HepG2 (cell line): ENCODE results near the gene KLHL3. TPM values are rescaled to one million over a fixed set of nuclear protein-coding genes. Genes with fewer than 3 reads are reported as not detected.

Experiments used
- ATAC-seq: fragments of 200-7000 bp; cut with Tn5 transposase; 3 replicates; pipeline ENCODE4 v1.9.1; 2020; ENCODE audit warnings: mild to moderate bottlenecking, moderate library complexity
- BruUV-seq: library from RNA; stranded (reverse); fragments of 400-500 nt; replicated peaks from 2 replicates; lab custom pipeline; 2021; lab: Mats Ljungman, UMichigan
- CTCF ChIA-PET: fragments of 300-600 bp; formaldehyde crosslinking; extraction: SDS; loops from one replicate; lab custom pipeline; 2021; ENCODE audit warnings: low total read pairs, inconsistent platforms, low intra/inter-chr PET ratio; lab: Yijun Ruan, JAX
- POLR2A ChIA-PET: fragments of 350-600 bp; sonication (Branson Sonifier 250); formaldehyde crosslinking; loops from one replicate; lab custom pipeline; 2020; ENCODE audit warnings: antibody characterized with exemption, inconsistent platforms; lab: Yijun Ruan, JAX
- DNase-seq: peaks from one replicate; pipeline ENCODE4 v3.0.0-alpha.2; 2015; ENCODE audit warnings: low spot score
- FAIRE-seq: peaks from 3 replicates; lab custom pipeline; 2011; peaks lifted over from hg19 to GRCh38; lab: Jason Lieb, UNC
- H2AFZ ChIP-seq: one replicate; pipeline ENCODE4 v1.6.1; 2011; ENCODE audit warnings: low read length, inconsistent platforms
- H3K27ac ChIP-seq: fragments of 300-600 bp; 3 replicates; pipeline ENCODE4 v1.8.0; 2011; ENCODE audit warnings: mixed run types, mild to moderate bottlenecking, mixed read lengths, low read length, inconsistent platforms; ENCODE audit not compliant: insufficient read depth; ENCODE audit errors: extremely low read length
- H3K27me3 ChIP-seq, 2 experiments: fragments of 200-600 bp in 1 of 2; 2 replicates in 1 of 2; 3 replicates in 1 of 2; pipeline versions ENCODE4 v1.6.0 to v1.8.0; 2011; ENCODE audit warnings: low read length in 2 of 2, mild to moderate bottlenecking in 2 of 2, moderate library complexity in 2 of 2, inconsistent platforms in 1 of 2; ENCODE audit not compliant: insufficient read depth in 2 of 2, control insufficient read depth in 1 of 2
- H3K36me3 ChIP-seq, 2 experiments: fragments of 200-600 bp in 1 of 2; replicated peaks in 1 of 2; 2 replicates in 1 of 2; 3 replicates in 1 of 2; pipeline versions ENCODE4 v1.5.1 to v1.8.0; 2011; ENCODE audit warnings: low read length in 2 of 2, inconsistent platforms in 1 of 2; ENCODE audit not compliant: insufficient read depth in 2 of 2, control insufficient read depth in 1 of 2
- H3K4me1 ChIP-seq: 2 replicates; pipeline ENCODE4 v1.5.1; 2012; ENCODE audit warnings: low read length, inconsistent platforms; ENCODE audit not compliant: insufficient read depth
- H3K4me2 ChIP-seq: 2 replicates; pipeline ENCODE4 v1.6.0; 2011; ENCODE audit warnings: low read depth, low read length, inconsistent platforms
- H3K4me3 ChIP-seq, 3 experiments: fragments of 200-600 bp in 1 of 3; sonication (generic), shearing (Covaris generic) in 1 of 3; replicated peaks in 1 of 3; 2 replicates each; pipeline ENCODE4 v1.5.1; 2011 to 2016; ENCODE audit warnings: low read length in 3 of 3, inconsistent platforms in 2 of 3, low read depth in 2 of 3, mild to moderate bottlenecking in 2 of 3, control low read depth in 1 of 3, mixed read lengths in 1 of 3; ENCODE audit not compliant: insufficient read depth in 1 of 3
- H3K79me2 ChIP-seq: one replicate; pipeline ENCODE4 v1.6.1; 2011; ENCODE audit warnings: low read length, inconsistent platforms; ENCODE audit not compliant: insufficient read depth
- H3K9ac ChIP-seq: 2 replicates; pipeline ENCODE4 v1.6.0; 2011; ENCODE audit warnings: mild to moderate bottlenecking, low read depth, low read length, inconsistent platforms; ENCODE audit not compliant: insufficient read depth
- H3K9me3 ChIP-seq: 2 replicates; pipeline ENCODE4 v1.5.1; 2012; ENCODE audit warnings: mild to moderate bottlenecking, low read length
- H4K20me1 ChIP-seq: 2 replicates; pipeline ENCODE4 v1.6.0; 2011; ENCODE audit warnings: inconsistent platforms, mild to moderate bottlenecking, low read length, moderate library complexity; ENCODE audit not compliant: insufficient read depth
- AGO1 ChIP-seq: fragments of 200-400 bp; formaldehyde crosslinking; IDR thresholded peaks from 2 replicates; pipeline ENCODE4 v1.6.1; 2017; ENCODE audit warnings: mild to moderate bottlenecking, low read depth, low read length, moderate library complexity; ENCODE audit not compliant: poor library complexity, severe bottlenecking
- GRHL1 ChIP-seq: sonication (generic); formaldehyde crosslinking; conservative IDR thresholded peaks from 2 replicates; pipeline ENCODE4 v1.8.0; 2022; ENCODE audit warnings: missing genetic modification reagents
- HDAC1 ChIP-seq: sonication (generic); formaldehyde crosslinking; IDR thresholded peaks from 2 replicates; pipeline ENCODE4 v1.5.1; 2020; ENCODE audit warnings: mild to moderate bottlenecking, missing genetic modification reagents
- SETDB1 ChIP-seq: sonication (generic); formaldehyde crosslinking; IDR thresholded peaks from 2 replicates; pipeline ENCODE4 v1.5.1; 2020; ENCODE audit warnings: missing genetic modification reagents, mild to moderate bottlenecking, borderline replicate concordance
- TBP ChIP-seq: sonication (generic); formaldehyde crosslinking; IDR thresholded peaks from 2 replicates; pipeline ENCODE4 v1.5.0; 2020; ENCODE audit warnings: missing genetic modification reagents
- ZBTB26 ChIP-seq: IDR thresholded peaks from 2 replicates; pipeline ENCODE4 v1.6.1; 2016; ENCODE audit warnings: missing compliant biosample characterization, missing genetic modification reagents, borderline replicate concordance
- ZNF138 ChIP-seq: sonication (generic); formaldehyde crosslinking; IDR thresholded peaks from 2 replicates; pipeline ENCODE4 v1.5.0; 2020; ENCODE audit warnings: mild to moderate bottlenecking, low read depth, missing genetic modification reagents
- WGBS: methylation state at CpG from one replicate; pipeline ENCODE4 v1.1.6; 2017; ENCODE audit warnings: low lambda C conversion rate; 5-methylcytosine and 5-hydroxymethylcytosine counted together
- in situ Hi-C: cut with HindIII; loops from 2 replicates; pipeline ENCODE4 v1.10.0; 2017; ENCODE audit warnings: low pct_unique_long_range_greater_than_20kb; ENCODE audit not compliant: extremely low pct_ligation_motif_present
- intact Hi-C: fragments of 100-400 bp; cut with micrococcal nuclease; formaldehyde crosslinking; loops from one replicate; pipeline ENCODE4 v1.10.0; 2022; ENCODE audit not compliant: unreplicated experiment
- polyA plus RNA-seq, 8 experiments: library from polyadenylated mRNA; depleted of rRNA in 3 of 8; stranded (reverse) in 7 of 8; unstranded in 1 of 8; fragments of >200 nt; fragmentation: Illumina TruSeq in 4 of 8; extraction: Trizol in 4 of 8; gene quantifications; 2 replicates each; pipeline versions ENCODE4 v1.2.1 to v1.2.3, GENCODE V29; 2011 to 2016; ENCODE audit warnings: low read depth in 4 of 8, missing spikeins in 1 of 8, mixed read lengths in 1 of 8; ENCODE audit not compliant: insufficient read depth in 1 of 8
- total RNA-seq, 5 experiments: library from RNA; depleted of rRNA; stranded (reverse); fragments of >200 nt; fragmentation: Illumina TruSeq; extraction: Trizol; gene quantifications; 2 replicates each; pipeline ENCODE4 v1.2.3, GENCODE V29; 2016; ENCODE audit warnings: low read depth in 1 of 5

Gene KLHL3
- total and polyA plus RNA-seq, 2 of the 13 experiments (the other 11 are each of a cell fraction or from before 2014, with no cell fraction given) = 0.02 to 0.08 TPM

DNA sequence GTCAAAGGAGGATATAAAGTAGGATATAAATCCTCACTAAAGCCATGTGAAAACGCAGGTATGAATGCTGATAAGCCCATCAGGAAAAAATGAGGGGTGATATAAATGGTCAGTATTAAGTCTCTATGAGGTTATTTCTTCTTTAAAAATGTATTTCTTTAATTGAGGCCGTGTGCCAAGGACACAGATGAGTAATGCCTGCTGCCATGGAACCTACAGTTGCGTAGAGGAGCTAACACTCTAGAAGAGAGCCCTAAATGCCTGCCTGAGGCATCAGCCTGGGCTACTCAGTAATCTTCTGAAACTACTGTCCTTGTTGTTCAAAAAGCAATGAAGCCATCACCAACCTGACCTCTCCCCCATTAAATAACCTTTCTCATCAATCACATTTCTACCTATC is 84.9 kb downstream of the KLHL3 start (continued):
- TF ChIP-seq ZBTB26 (CRISPR knock-in tag) = no peak
- no peak for TF ChIP-seq AGO1
- TF ChIP-seq ZNF138 (CRISPR knock-in tag) = no peak

GRCh38 chr5:137649228-137649935 is 86.5 kb downstream of the KLHL3 start:
- intact Hi-C loops = no loop called here
- H3K27me3 ChIP-seq = no peaks in the 10 kb centered on the region
- TF ChIP-seq HDAC1 = no peak
- TF ChIP-seq SETDB1 = no peak
- TF ChIP-seq GRHL1 = no peak
- TF ChIP-seq TBP (CRISPR knock-in tag) = no peak
- TF ChIP-seq, all 625 proteins: peak for 0
- no peak overlapping the region for H2AFZ ChIP-seq
- H3K4me3 ChIP-seq = no peak overlapping the region
- H3K79me2 ChIP-seq = no peaks in the 10 kb centered on the region
- ATAC-seq (no peak), FAIRE-seq (no peak), DNase-seq (no peak)
- no peak overlapping the region for H3K27ac ChIP-seq
- no peaks in the 10 kb centered on the region for H3K4me1 ChIP-seq
- CTCF ChIA-PET = no interaction called here
- WGBS = 44% methylated on average over 3 of the region's 3 CpGs
- POLR2A ChIA-PET = no interaction called here
- no peaks in the 10 kb centered on the region for H3K9me3 ChIP-seq
- no TSS peak for BruUV-seq
- no peak overlapping the region for H3K9ac ChIP-seq
- no peaks in the 10 kb centered on the region for H3K36me3 ChIP-seq
- H3K4me2 ChIP-seq = no peak overlapping the region
- H4K20me1 ChIP-seq = no peaks in the 10 kb centered on the region
- in situ Hi-C loops = no loop called here
